Adipocyte (in vitro differentiated cells): ENCODE measurements around the gene SCRT2.
A peak's percentile ranks its signal among the peaks of the same experiment; 100 is the strongest.

Source experiments
- DNase-seq: peaks from one replicate; pipeline ENCODE4 v3.0.0-alpha.2; 2015; ENCODE audit warnings: low read depth
- H3K27me3 ChIP-seq: replicated peaks from 2 replicates; pipeline ENCODE4 v1.7.0; 2013; ENCODE audit warnings: mild to moderate bottlenecking, low read length, moderate library complexity; ENCODE audit not compliant: control insufficient read depth, insufficient read depth
- H3K36me3 ChIP-seq: 2 replicates; pipeline ENCODE4 v1.7.0; 2013; ENCODE audit warnings: low read length, mild to moderate bottlenecking, moderate library complexity; ENCODE audit not compliant: control insufficient read depth, insufficient read depth, severe bottlenecking
- H3K4me1 ChIP-seq: 2 replicates; pipeline ENCODE4 v1.7.0; 2013; ENCODE audit warnings: mild to moderate bottlenecking, low read length, moderate library complexity; ENCODE audit not compliant: control insufficient read depth, insufficient read depth
- H3K4me3 ChIP-seq: 2 replicates; pipeline ENCODE4 v1.7.0; 2013; ENCODE audit warnings: mild to moderate bottlenecking, low read length, moderate library complexity
- H3K9ac ChIP-seq: 2 replicates; pipeline ENCODE4 v1.7.0; 2013; ENCODE audit warnings: mild to moderate bottlenecking, low read length, moderate library complexity
- H3K9me3 ChIP-seq: 2 replicates; pipeline ENCODE4 v1.7.0; 2013; ENCODE audit warnings: mild to moderate bottlenecking, low read length, moderate library complexity; ENCODE audit not compliant: control insufficient read depth

Gene SCRT2

GRCh38 chr20:641516-641875 lies 34.1 kb downstream of the SCRT2 start:
- H3K36me3 ChIP-seq, result no peaks in the 10 kb centered on the region
- H3K4me3 ChIP-seq, result no peak overlapping the region
- no peaks in the 10 kb centered on the region for H3K9me3 ChIP-seq
- no peak for DNase-seq
- peaks cover 5% of the 10 kb centered on the region for H3K27me3 ChIP-seq
- H3K4me1 ChIP-seq, result peaks cover 4% of the 10 kb centered on the region
- no peak overlapping the region for H3K9ac ChIP-seq

GRCh38 chr20:640674-641515 lies 34.7 kb downstream of the SCRT2 start:
- Histone ChIP-seq H3K4me3 (no peak overlapping the region), H3K9me3 (no peaks in the 10 kb centered on the region), H3K4me1 (peaks cover 4% of the 10 kb centered on the region), H3K36me3 (no peaks in the 10 kb centered on the region), H3K27me3 (peaks cover 6% of the 10 kb centered on the region), H3K9ac (no peak overlapping the region)
- DNase-seq, result no peak

GRCh38 chr20:638579-638978 lies 37.0 kb downstream of the SCRT2 start:
- Histone ChIP-seq H3K4me3 (no peak overlapping the region), H3K9me3 (no peaks in the 10 kb centered on the region), H3K36me3 (no peaks in the 10 kb centered on the region), H3K9ac (no peak overlapping the region), H3K4me1 (no peaks in the 10 kb centered on the region), H3K27me3 (peaks cover 26% of the 10 kb centered on the region)
- no peak for DNase-seq

GRCh38 chr20:637559-637958 lies 38.0 kb downstream of the SCRT2 start:
- Histone ChIP-seq H3K27me3 (peaks cover 32% of the 10 kb centered on the region), H3K4me1 (no peaks in the 10 kb centered on the region), H3K4me3 (no peak overlapping the region), H3K9ac (no peak overlapping the region), H3K36me3 (no peaks in the 10 kb centered on the region), H3K9me3 (no peaks in the 10 kb centered on the region)
- no peak for DNase-seq

GRCh38 chr20:635893-636338 lies 39.7 kb downstream of the SCRT2 start:
- no peaks in the 10 kb centered on the region for H3K9me3 ChIP-seq
- no peaks in the 10 kb centered on the region for H3K4me1 ChIP-seq
- no peaks in the 10 kb centered on the region for H3K36me3 ChIP-seq
- no peak overlapping the region for H3K9ac ChIP-seq
- no peak for DNase-seq
- H3K27me3 ChIP-seq, result peaks cover 37% of the 10 kb centered on the region
- H3K4me3 ChIP-seq, result no peak overlapping the region

GRCh38 chr20:635028-635892 lies 40.3 kb downstream of the SCRT2 start:
- no peak for DNase-seq
- no peaks in the 10 kb centered on the region for H3K4me1 ChIP-seq
- H3K36me3 ChIP-seq, result no peaks in the 10 kb centered on the region
- H3K9me3 ChIP-seq, result no peaks in the 10 kb centered on the region
- H3K9ac ChIP-seq, result no peak overlapping the region
- H3K27me3 ChIP-seq, result peaks cover 40% of the 10 kb centered on the region
- H3K4me3 ChIP-seq, result no peak overlapping the region

GRCh38 chr20:634148-634925 lies 41.3 kb downstream of the SCRT2 start:
- no peak for DNase-seq
- Histone ChIP-seq H3K4me1 (no peaks in the 10 kb centered on the region), H3K4me3 (no peak overlapping the region), H3K36me3 (no peaks in the 10 kb centered on the region), H3K9ac (no peak overlapping the region), H3K27me3 (peaks cover 48% of the 10 kb centered on the region), H3K9me3 (no peaks in the 10 kb centered on the region)

GRCh38 chr20:631101-631500 lies 44.5 kb downstream of the SCRT2 start:
- Histone ChIP-seq H3K9me3 (no peaks in the 10 kb centered on the region), H3K9ac (no peak overlapping the region), H3K36me3 (no peaks in the 10 kb centered on the region), H3K27me3 (peaks cover 64% of the 10 kb centered on the region), H3K4me1 (no peaks in the 10 kb centered on the region), H3K4me3 (no peak overlapping the region)
- DNase-seq, result peak; percentile 38

- Histone ChIP-seq H3K9me3 (peaks cover 9% of the 10 kb centered on the region), H3K4me3 (no peak overlapping the region), H3K27me3 (peaks cover 66% of the 10 kb centered on the region), H3K36me3 (no peaks in the 10 kb centered on the region), H3K9ac (no peak overlapping the region), H3K4me1 (no peaks in the 10 kb centered on the region)
- DNase-seq, result no peak
These were observed 49.0 kb downstream of the SCRT2 start for GRCh38 chr20:626579-626978.

GRCh38 chr20:625360-625932 lies 50.2 kb downstream of the SCRT2 start:
- no peak for DNase-seq
- H3K27me3 ChIP-seq, result peaks cover 61% of the 10 kb centered on the region
- H3K9ac ChIP-seq, result no peak overlapping the region
- H3K36me3 ChIP-seq, result no peaks in the 10 kb centered on the region
- peaks cover 9% of the 10 kb centered on the region for H3K9me3 ChIP-seq
- no peak overlapping the region for H3K4me3 ChIP-seq
- H3K4me1 ChIP-seq, result no peaks in the 10 kb centered on the region
